T-helper 17 cell (primary cell): Measurements from ENCODE around the gene DPP7. TPM values are rescaled to one million over a fixed set of nuclear protein-coding genes. Genes with fewer than 3 reads are reported as not detected.
A peak's percentile ranks its signal among the peaks of the same experiment; 100 is the strongest.
"Not testable (repeated sequence)": the region's sequence is repeated elsewhere in the genome, so short reads cannot be mapped to it uniquely, and the experiment has no call there.

ENCODE experiments used
- ATAC-seq: fragments of 150-1000 bp; cut with Tn5 transposase; 2 replicates; pipeline ENCODE4 v1.10.0; 2021; ENCODE audit warnings: mild to moderate bottlenecking, moderate library complexity
- DNase-seq, 3 donors: peaks; one replicate each; pipeline versions ENCODE4 v3.0.0 to v3.0.0-alpha.2; 2020 to 2021
- H3K9me3 ChIP-seq: one replicate; pipeline ENCODE4 v1.7.0; 2013; ENCODE audit warnings: low read length, mild to moderate bottlenecking; ENCODE audit not compliant: control insufficient read depth, poor library complexity, severe bottlenecking
- H3K27ac Mint-ChIP-seq: one replicate; pipeline ENCODE4 v1.8.0; 2022; ENCODE audit warnings: mild to moderate bottlenecking, moderate library complexity, mixed read lengths
- H3K27me3 Mint-ChIP-seq: one replicate; pipeline ENCODE4 v1.8.0; 2022; ENCODE audit warnings: mixed read lengths
- H3K36me3 Mint-ChIP-seq: one replicate; pipeline ENCODE4 v1.8.0; 2022; ENCODE audit warnings: low read depth, mixed read lengths
- H3K4me1 Mint-ChIP-seq: one replicate; pipeline ENCODE4 v1.8.0; 2022; ENCODE audit warnings: mild to moderate bottlenecking, mixed read lengths
- H3K4me3 Mint-ChIP-seq: one replicate; pipeline ENCODE4 v1.8.0; 2022; ENCODE audit warnings: mild to moderate bottlenecking, moderate library complexity, mixed read lengths
- total RNA-seq, 4 donors: library from RNA in 2 of 4; stranded (reverse) in 2 of 4; gene quantifications; one replicate each; pipeline ENCODE4 v1.2.3 and lab custom pipeline; 2022 to 2026

The DPP7 gene
- total RNA-seq, 2 donors from 2014 or later: 270 to 311 TPM

DNA sequence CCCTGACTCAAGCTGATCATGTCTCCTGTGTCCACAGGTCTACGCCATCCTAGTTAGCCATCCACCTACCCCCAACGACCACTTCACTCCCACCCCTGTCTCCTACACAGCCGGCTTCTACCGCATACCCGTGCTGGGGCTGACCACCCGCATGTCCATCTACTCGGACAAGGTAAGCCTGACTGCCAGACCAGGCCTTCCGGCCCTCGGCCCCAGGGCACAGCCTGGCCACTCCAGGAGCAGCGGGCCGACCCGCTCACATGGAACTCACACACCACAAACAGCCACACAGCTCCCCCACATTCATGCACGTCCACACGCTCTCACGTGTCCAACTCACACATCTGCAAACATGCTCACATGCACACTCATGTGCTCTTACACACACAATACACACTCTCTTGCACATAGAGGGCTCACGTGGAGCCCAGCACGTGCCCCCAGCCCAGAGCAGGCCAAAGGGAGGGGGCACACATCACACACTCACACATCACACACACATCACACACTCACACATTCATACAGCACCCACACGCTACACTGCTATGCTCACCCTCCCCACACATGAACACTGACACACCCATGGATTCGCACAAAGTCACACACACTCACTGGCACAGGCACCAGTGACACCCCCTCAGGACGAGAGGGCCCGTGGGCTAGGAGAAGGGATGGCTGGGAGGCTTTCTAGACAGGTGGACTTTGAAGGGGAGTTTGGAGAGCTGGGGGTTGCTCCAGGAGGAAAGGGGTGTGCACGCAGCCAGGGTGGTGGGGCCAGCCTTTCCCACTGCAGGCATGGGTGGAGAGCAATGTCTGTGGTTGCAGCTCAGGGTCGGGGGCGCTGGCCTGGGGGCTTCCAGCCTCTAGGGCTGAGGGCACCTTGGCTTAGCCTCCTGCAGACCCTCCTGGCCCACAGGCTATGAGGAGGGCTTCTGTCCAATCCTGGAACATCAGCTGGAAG lies 27.7 kb upstream of the DPP7 start:
- peaks cover 2% of the 10 kb centered on the region for H3K9me3 ChIP-seq
- H3K4me1 Mint-ChIP-seq: peaks cover 4% of the 10 kb centered on the region
- DNase-seq (no peak), ATAC-seq (no peak)
- H3K36me3 Mint-ChIP-seq: peaks cover 6% of the 10 kb centered on the region
- H3K27ac Mint-ChIP-seq: no peak overlapping the region
- peak overlapping the region; percentile 45 for H3K4me3 Mint-ChIP-seq
- peaks cover 53% of the 10 kb centered on the region for H3K27me3 Mint-ChIP-seq

DNA sequence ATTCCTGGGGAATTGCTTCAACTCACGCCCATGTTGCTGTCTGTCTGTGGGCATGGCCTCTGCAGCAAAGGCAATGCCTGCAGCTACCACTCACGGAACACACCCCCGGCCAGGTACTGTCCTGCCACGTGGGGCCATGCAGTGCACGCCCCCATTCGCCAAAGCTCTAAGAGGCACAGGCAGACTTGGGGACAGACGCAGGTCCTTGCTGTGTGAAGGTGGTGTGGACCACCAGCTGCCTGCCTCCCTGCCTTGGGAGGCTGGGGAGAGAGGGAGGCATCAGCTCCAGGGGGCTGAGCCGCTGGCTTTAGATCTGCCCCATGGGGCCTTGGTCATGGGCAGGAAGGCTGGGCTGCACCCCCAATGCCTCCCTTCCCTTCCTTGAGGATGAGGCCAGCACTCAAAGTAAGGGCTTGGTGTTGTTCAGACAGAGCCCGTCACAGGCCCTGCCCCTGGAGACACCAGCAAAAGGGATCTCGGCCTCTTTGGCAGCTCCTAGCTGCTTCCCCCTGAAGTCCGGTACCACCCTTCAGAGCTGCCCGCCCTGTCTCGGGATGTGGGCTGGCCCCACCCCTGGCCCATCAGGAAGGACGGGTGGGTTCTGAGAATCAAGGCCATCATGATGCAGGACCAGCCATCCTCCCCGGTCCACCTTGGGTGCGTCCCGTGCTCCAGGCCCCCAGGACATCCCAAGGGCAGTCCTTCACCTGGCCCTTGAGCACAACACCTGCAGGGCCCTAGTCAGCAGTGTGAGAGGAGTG lies 26.7 kb upstream of the DPP7 start:
- Mint-ChIP-seq H3K4me1 (peaks cover 4% of the 10 kb centered on the region), H3K27me3 (peaks cover 55% of the 10 kb centered on the region), H3K36me3 (peaks cover 6% of the 10 kb centered on the region), H3K4me3 (no peak overlapping the region), H3K27ac (no peak overlapping the region)
- ATAC-seq (no peak), DNase-seq (no peak)
- H3K9me3 ChIP-seq: peaks cover 2% of the 10 kb centered on the region

DNA sequence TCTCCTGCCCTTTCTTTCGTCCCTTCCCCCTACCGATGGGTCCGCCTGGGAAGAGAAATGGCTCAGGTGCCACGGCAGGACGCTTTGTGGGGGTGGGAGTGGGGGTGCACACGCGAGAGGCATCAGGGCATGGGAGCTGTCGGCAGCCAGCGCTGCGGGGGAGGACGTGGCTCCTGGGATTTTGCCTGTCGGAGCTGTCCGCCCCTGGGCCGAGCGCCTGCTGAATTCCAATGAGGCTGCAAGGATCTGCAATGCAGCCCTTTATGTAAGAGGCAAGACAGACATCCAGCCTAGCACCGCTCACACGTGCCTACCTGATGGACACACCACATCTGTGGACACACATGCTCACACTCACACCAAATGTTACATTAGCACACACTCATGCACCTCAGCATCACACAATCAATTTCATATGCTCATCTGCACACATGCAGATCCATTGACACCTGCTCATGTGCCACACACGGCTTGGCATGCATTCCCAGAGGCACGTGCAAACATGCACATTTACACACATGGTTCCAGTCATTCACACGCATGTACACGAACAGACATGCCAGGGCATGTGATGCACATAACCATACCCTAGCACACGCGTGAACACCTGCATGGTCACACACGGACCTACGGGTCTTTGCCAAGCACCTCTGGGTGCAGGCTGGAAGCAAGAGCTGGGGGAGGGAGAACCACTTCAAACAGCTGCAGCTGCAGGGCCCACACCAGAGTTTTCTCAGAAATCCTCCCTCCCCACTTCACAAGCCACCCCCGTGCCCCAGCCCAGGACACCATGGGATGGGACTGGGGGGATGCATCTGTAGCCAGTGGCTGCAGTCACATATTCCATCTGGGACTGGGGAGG lies 25.8 kb upstream of the DPP7 start:
- H3K36me3 Mint-ChIP-seq: peaks cover 8% of the 10 kb centered on the region
- H3K4me1 Mint-ChIP-seq: peaks cover 4% of the 10 kb centered on the region
- no peak overlapping the region for H3K27ac Mint-ChIP-seq
- DNase-seq (no peak), ATAC-seq (no peak)
- H3K9me3 ChIP-seq: peaks cover 2% of the 10 kb centered on the region
- no peak overlapping the region for H3K4me3 Mint-ChIP-seq
- peaks cover 63% of the 10 kb centered on the region for H3K27me3 Mint-ChIP-seq

DNA sequence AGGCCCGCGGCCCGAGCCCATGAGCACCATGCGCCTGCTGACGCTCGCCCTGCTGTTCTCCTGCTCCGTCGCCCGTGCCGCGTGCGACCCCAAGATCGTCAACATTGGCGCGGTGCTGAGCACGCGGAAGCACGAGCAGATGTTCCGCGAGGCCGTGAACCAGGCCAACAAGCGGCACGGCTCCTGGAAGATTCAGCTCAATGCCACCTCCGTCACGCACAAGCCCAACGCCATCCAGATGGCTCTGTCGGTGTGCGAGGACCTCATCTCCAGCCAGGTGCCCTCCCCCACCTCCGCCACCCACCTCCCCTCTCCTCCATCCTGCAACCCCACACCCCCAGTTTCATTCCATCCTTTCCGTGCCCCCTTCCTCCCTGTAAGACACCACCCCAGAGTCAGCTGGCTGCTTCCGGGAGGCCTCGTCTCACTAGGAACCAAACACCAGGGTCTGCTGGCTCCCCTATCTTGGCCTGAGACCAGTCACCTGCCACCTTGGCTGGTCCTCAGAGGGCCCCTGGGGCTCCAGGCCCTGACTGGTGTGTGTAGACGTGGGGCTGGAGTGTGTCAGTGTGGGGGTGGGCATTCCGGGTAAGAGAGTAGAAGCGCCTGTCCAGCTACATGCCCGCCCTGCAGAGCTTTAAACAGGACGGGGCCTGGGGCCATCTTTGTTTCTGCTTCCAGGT lies 25.1 kb upstream of the DPP7 start:
- ATAC-seq (no peak), DNase-seq (no peak)
- H3K27ac Mint-ChIP-seq: no peak overlapping the region
- peak overlapping the region; percentile 45 for H3K4me3 Mint-ChIP-seq
- H3K4me1 Mint-ChIP-seq: peaks cover 4% of the 10 kb centered on the region
- H3K27me3 Mint-ChIP-seq: peaks cover 65% of the 10 kb centered on the region
- H3K36me3 Mint-ChIP-seq: peaks cover 8% of the 10 kb centered on the region
- H3K9me3 ChIP-seq: peaks cover 2% of the 10 kb centered on the region

DNA sequence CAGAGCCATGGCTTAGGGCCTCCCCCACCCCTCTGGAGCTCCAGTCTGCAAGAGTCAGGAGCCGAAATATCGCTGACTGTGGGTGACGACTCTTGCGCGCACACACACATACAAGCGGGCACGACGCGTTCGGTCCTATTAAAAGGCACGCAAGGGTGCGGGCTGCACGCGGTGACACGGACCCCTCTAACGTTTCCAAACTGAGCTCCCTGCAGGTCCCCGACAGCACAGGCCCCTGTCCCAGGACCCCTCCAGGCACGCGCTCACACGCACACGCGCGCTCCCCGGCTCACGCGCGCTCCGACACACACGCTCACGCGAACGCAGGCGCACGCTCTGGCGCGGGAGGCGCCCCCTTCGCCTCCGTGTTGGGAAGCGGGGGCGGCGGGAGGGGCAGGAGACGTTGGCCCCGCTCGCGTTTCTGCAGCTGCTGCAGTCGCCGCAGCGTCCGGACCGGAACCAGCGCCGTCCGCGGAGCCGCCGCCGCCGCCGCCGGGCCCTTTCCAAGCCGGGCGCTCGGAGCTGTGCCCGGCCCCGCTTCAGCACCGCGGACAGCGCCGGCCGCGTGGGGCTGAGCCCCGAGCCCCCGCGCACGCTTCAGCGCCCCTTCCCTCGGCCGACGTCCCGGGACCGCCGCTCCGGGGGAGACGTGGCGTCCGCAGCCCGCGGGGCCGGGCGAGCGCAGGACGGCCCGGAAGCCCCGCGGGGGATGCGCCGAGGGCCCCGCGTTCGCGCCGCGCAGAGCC lies 24.4 kb upstream of the DPP7 start, which contains the start of gene GRIN1:
TSS of gene GRIN1 (plus strand) at position 433 of the 746 bp plus-strand sequence. CDS start 333 bp downstream, outside the sequence.
- H3K9me3 ChIP-seq: peaks cover 2% of the 10 kb centered on the region
- Mint-ChIP-seq H3K27me3 (peaks cover 64% of the 10 kb centered on the region), H3K4me1 (peaks cover 4% of the 10 kb centered on the region), H3K4me3 (peak within 1 kb of the TSS; percentile 45), H3K27ac (no peak within 1 kb of the TSS), H3K36me3 (peaks cover 8% of the 10 kb centered on the region)
- DNase-seq: no peak
- peak; percentile 74 for ATAC-seq

DNA sequence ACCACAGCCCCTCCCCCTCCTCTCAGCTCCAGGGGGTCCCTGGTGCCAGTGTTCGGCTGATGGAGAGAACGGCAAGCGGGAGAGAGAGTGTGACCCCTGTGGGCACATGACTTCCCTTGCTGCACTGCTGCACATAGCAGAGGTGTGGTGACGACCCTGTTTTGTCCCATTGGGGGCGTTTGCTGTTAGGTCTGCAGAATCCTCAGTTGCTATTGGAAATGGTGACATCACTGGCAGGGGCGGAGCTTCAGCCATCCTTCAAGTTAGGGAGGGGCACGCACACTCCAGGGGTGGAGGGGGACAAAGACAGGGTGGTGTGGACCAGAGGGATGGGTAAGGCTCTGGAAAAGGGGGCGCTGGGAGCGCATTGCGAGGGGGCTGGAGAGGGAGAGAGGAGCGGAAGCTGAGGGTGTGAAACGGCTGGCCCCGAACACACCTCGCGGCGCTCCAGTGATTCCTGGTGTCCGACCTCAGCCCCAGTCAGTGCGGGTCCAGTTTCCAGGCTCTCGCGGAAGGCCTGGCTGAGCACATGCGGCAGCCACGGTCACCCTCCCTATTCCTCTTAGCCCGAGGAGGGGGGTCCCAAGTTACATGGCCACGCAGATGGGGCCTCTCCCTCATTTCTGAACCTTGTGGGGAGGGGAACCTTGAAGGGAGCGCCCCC lies 23.7 kb upstream of the DPP7 start:
- H3K27ac Mint-ChIP-seq: no peak overlapping the region
- H3K27me3 Mint-ChIP-seq: peaks cover 57% of the 10 kb centered on the region
- no peak overlapping the region for H3K4me3 Mint-ChIP-seq
- DNase-seq (no peak), ATAC-seq (no peak)
- H3K4me1 Mint-ChIP-seq: peaks cover 4% of the 10 kb centered on the region
- peaks cover 2% of the 10 kb centered on the region for H3K9me3 ChIP-seq
- peaks cover 8% of the 10 kb centered on the region for H3K36me3 Mint-ChIP-seq

DNA sequence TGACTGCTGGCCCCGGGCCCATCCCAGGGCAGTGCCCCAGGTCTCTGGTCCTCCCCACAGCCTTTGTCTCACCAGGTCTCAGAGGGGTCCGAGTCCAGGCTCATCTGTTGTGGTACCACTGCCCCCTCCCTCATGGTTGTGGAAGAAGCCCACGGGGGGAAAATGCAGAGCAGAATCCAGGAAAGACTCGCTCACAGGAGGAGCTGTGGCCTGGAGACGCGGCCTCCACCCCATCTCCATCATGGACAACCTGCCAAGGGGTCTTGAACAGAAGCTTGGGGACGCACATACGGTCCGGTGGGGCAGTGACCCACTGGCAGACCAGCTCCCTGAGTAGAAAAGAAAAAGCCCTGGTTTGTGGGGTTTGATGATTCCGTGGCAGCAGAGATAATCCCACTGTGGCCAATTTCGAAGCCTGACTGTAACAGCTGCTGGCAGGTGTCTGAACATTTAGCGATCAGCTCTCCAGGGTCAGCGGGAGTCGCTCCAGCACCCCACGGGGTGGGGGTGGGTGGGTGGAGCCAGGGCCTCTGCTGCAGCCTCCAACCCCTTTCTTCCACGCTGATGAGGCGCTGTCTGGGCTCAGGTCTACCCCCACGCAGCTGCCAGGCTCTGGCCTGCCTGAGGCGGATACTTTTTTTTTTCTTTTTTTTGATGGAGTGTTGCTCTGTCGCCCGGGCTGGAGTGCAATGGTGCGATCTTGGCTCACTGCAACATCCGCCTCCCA lies 22.5 kb upstream of the DPP7 start:
- H3K27ac Mint-ChIP-seq: no peak overlapping the region
- H3K4me1 Mint-ChIP-seq: no peaks in the 10 kb centered on the region
- no peak for ATAC-seq
- H3K27me3 Mint-ChIP-seq: peaks cover 53% of the 10 kb centered on the region
- H3K36me3 Mint-ChIP-seq: peaks cover 4% of the 10 kb centered on the region
- DNase-seq: no peak
- H3K9me3 ChIP-seq: peaks cover 2% of the 10 kb centered on the region
- H3K4me3 Mint-ChIP-seq: no peak overlapping the region

DNA sequence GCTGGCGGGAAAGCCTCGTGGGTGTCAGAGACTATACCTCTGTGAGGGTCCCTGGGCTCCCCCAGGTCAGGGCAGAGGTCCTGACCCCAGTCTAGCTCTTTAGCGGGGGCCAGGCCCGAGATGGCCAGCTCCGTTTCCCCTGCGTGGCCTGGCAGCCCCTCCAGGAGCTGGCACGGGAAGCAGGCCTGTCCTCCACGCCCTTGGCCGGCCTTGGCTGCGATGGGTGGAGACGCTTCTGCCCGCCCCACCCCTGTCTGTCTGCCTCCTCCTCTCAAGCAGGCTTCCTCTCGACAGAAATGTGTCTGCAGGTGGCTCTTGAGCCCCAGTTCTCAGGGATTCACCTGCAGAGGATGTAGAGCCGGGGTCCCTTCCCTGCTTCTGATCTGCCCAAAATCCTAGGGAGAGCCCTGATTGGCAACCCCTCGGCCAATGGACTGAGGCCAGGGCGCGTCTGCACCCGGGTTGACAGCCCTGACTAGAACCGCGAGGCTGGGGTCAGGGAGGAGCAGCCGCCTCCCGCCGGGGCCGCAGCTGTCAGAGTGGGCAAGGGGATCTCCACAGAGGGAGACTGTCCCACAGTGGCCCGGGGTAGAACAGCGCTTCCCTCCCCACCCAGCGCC lies 21.8 kb upstream of the DPP7 start:
- DNase-seq (no peak), ATAC-seq (no peak)
- no peaks in the 10 kb centered on the region for H3K4me1 Mint-ChIP-seq
- peaks cover 2% of the 10 kb centered on the region for H3K9me3 ChIP-seq
- H3K27me3 Mint-ChIP-seq: peaks cover 47% of the 10 kb centered on the region
- no peak overlapping the region for H3K4me3 Mint-ChIP-seq
- H3K27ac Mint-ChIP-seq: no peak overlapping the region
- peaks cover 2% of the 10 kb centered on the region for H3K36me3 Mint-ChIP-seq

DNA sequence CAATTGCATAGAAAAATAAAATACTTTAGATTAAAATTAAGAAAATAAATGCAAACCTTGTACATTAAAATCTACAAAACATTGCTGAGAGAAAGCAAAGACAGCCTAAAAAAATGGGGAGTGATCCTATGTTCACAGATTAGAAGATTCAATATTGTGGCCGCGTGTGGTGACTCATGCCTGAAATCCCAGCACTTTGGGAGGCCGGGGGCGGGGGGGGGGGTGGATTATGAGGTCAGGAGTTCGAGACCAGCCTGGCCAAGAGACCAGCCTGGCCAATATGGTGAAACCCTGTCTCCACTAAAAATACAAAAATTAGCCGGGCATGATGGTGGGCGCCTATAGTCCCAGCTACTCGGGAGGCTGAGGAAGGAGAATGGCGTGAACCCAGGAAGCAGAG lies 20.6 kb upstream of the DPP7 start:
- H3K4me3 Mint-ChIP-seq, H3K9me3 ChIP-seq, DNase-seq, H3K36me3 Mint-ChIP-seq, H3K27ac Mint-ChIP-seq, ATAC-seq, H3K4me1 Mint-ChIP-seq: not testable (repeated sequence)
- H3K27me3 Mint-ChIP-seq: peaks cover 38% of the 10 kb centered on the region

DNA sequence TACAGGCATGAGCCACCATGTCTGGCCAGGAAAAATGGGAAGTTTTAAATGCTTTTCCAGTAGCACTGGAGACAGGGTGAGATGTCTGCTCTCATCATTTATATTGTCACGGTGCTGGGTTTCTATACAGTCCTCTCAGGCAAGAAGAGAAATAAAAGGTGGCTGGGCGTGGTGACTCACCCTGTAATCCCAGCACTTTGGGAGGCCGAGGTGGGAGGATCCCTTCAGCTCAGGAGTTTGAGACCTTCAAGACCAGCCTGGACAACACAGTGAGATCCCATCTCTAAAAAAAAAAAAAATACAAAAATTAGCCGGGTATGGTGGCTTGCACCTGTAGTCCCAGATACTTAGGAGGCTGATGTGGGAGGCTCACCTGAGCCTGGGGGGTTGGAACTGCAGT lies 19.7 kb upstream of the DPP7 start:
- H3K4me1 Mint-ChIP-seq: no peaks in the 10 kb centered on the region
- ATAC-seq (no peak), DNase-seq (no peak)
- H3K27ac Mint-ChIP-seq: no peak overlapping the region
- H3K4me3 Mint-ChIP-seq: no peak overlapping the region
- peaks cover 2% of the 10 kb centered on the region for H3K9me3 ChIP-seq
- peaks cover 2% of the 10 kb centered on the region for H3K36me3 Mint-ChIP-seq
- peaks cover 30% of the 10 kb centered on the region for H3K27me3 Mint-ChIP-seq
